ENCODE results near the gene LCN1. TPM values are rescaled to one million over a fixed set of nuclear protein-coding genes. Genes with fewer than 3 reads are reported as not detected.

Gene LCN1
- polyA plus RNA-seq, 1 donor (not counting 4 experiments of a cell fraction or from before 2014, with no cell fraction given), result not detected

DNA sequence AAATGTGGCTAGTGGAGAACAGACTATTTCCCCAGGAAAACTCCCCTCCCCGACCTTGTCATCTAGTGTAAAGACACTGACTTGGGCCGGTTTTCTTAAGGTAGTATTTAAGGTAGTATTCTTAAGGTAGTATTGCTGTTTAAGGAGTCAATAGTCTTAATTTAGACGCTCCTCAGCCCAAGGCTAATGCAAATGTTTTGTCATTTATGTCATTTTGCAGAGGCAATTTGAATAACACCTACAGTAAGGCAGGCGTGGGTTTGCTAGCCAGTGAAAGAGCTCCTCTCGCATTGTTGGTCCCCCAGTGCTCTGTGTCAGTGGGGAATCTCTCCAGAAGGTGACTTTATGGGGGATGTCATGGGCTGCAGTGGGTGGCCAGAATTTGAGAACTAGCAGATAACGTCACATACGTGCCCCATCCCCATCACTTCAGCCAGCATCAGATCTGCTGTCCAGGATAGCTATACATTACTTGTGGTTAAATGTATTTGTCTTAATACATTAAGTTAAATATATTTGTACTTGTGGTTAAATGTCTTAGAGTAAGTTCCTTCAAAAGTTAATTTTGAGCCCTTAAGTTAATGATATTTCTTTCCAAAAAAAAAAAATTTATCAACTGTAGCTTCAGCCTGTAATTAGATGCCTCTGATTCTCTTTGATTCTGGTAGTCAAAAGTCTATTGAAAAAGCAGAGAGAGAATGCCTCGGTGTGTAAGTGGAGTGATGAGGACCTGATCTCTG is 39.1 kb upstream of the LCN1 start:
- Histone ChIP-seq H3K9me3 (ENCODE audit: control insufficient read depth, low read depth, low read length) (no peaks in the 10 kb centered on the region), H3K27ac (ENCODE audit: control insufficient read depth, insufficient read depth, low read length) (no peak overlapping the region), H3K27me3 (ENCODE audit: control insufficient read depth, extremely low read depth, insufficient read depth, low read length) (no peaks in the 10 kb centered on the region), H3K9me1 (ENCODE audit: control insufficient read depth, extremely low read depth, insufficient read depth, low read length) (no peaks in the 10 kb centered on the region), H3K4me2 (ENCODE audit: control insufficient read depth, extremely low read depth, insufficient read depth, low read depth, low read length) (no peak overlapping the region), H4K20me1 (ENCODE audit: control insufficient read depth, extremely low read depth, insufficient read depth, low read length) (no peaks in the 10 kb centered on the region), H3K4me1 (ENCODE audit: control insufficient read depth, extremely low read depth, insufficient read depth, low read length) (peaks cover 7% of the 10 kb centered on the region), H3K4me3 (ENCODE audit: control insufficient read depth in 2 of 3, extremely low read depth in 1 of 3, insufficient read depth in 2 of 3, low read depth in 1 of 3, low read length in 3 of 3) (no peak overlapping the region), H3K79me2 (ENCODE audit: control insufficient read depth, insufficient read depth, low read length) (peaks cover 4% of the 10 kb centered on the region), H3K9ac (ENCODE audit: control insufficient read depth, extremely low read depth, insufficient read depth, low read length) (no peak overlapping the region), H3K36me3 (ENCODE audit: control insufficient read depth in 2 of 2, extremely low read depth in 1 of 2, insufficient read depth in 2 of 2, low read length in 2 of 2) (peaks cover 3 to 11% of the 10 kb centered on the region in 2 experiments), H2AFZ (ENCODE audit: control insufficient read depth, low read length) (no peak overlapping the region)
- no peak for DNase-seq (ENCODE audit: low read depth, low spot score)
- FAIRE-seq, result no peak
- TF ChIP-seq EZH2 (IDR thresholded peaks at IDR 0.05; ENCODE audit: low read length), result no peak
- TF ChIP-seq, protein P1, sequence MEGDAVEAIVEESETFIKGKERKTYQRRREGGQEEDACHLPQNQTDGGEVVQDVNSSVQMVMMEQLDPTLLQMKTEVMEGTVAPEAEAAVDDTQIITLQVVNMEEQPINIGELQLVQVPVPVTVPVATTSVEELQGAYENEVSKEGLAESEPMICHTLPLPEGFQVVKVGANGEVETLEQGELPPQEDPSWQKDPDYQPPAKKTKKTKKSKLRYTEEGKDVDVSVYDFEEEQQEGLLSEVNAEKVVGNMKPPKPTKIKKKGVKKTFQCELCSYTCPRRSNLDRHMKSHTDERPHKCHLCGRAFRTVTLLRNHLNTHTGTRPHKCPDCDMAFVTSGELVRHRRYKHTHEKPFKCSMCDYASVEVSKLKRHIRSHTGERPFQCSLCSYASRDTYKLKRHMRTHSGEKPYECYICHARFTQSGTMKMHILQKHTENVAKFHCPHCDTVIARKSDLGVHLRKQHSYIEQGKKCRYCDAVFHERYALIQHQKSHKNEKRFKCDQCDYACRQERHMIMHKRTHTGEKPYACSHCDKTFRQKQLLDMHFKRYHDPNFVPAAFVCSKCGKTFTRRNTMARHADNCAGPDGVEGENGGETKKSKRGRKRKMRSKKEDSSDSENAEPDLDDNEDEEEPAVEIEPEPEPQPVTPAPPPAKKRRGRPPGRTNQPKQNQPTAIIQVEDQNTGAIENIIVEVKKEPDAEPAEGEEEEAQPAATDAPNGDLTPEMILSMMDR (optimal IDR thresholded peaks at IDR 0.05 in 1 of 3, IDR thresholded peaks at IDR 0.05 in 1 of 3, conservative IDR thresholded peaks at IDR 0.05 in 1 of 3; ENCODE audit: extremely low read depth in 1 of 3, insufficient read depth in 2 of 3, low read length in 3 of 3), result no peak
- dilution Hi-C loops (cut with MboI; ENCODE audit: extremely low pct_ligation_motif_present, low sequenced_read_pairs), result no loop called here

DNA sequence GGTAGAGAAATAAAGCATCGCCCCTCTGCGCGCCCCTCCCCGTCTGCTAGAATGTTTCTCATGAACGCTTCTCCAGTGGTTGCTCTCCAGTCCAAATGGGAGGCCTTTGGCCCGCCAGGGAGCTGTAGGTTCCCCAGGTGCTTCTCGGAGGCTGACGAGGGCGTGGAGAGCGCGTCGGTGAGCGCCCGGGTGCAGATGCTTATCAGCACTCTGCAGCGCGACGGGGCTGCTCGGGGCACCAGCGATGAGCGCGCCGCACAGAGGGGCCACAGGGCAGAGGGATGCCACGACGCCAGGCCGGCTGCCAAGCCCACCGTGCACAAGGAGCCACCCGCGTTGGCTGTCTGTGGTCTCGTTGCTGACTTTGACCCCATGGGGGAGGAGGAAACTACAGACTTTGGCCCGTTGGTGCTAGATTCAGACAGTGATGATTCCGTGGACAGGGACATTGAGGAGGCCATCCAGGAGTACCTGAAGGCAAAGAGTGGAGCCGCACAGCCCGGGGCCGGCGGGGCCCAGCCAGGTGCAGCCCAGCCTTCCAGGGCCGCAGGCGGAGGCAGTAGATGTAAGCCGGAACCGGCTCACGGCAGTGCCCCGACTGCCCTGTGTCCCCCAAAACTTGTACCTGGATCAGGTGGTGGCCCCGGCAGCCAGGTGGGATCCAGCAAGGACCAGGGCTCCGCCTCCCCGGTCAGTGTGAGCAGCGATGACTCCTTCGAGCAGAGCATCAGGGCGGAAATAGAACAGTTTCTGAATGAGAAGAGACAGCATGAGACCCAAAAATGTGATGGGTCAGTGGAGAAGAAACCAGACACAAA is 36.6 kb upstream of the LCN1 start:
- H3K36me3 ChIP-seq (ENCODE audit: control insufficient read depth in 2 of 2, extremely low read depth in 1 of 2, insufficient read depth in 2 of 2, low read length in 2 of 2), result peaks cover 5 to 12% of the 10 kb centered on the region in 2 experiments
- H3K27me3 ChIP-seq (ENCODE audit: control insufficient read depth, extremely low read depth, insufficient read depth, low read length), result no peaks in the 10 kb centered on the region
- H4K20me1 ChIP-seq (ENCODE audit: control insufficient read depth, extremely low read depth, insufficient read depth, low read length), result no peaks in the 10 kb centered on the region
- no peak for DNase-seq (ENCODE audit: low read depth, low spot score)
- TF ChIP-seq, protein P1 (optimal IDR thresholded peaks at IDR 0.05 in 1 of 3, IDR thresholded peaks at IDR 0.05 in 1 of 3, conservative IDR thresholded peaks at IDR 0.05 in 1 of 3; ENCODE audit: extremely low read depth in 1 of 3, insufficient read depth in 2 of 3, low read length in 3 of 3), result no peak
- TF ChIP-seq EZH2 (IDR thresholded peaks at IDR 0.05; ENCODE audit: low read length), result no peak
- H3K9me3 ChIP-seq (ENCODE audit: control insufficient read depth, low read depth, low read length), result no peaks in the 10 kb centered on the region
- H3K9ac ChIP-seq (ENCODE audit: control insufficient read depth, extremely low read depth, insufficient read depth, low read length), result no peak overlapping the region
- no peaks in the 10 kb centered on the region for H3K9me1 ChIP-seq (ENCODE audit: control insufficient read depth, extremely low read depth, insufficient read depth, low read length)
- H3K4me2 ChIP-seq (ENCODE audit: control insufficient read depth, extremely low read depth, insufficient read depth, low read depth, low read length), result no peak overlapping the region
- no peak overlapping the region for H3K27ac ChIP-seq (ENCODE audit: control insufficient read depth, insufficient read depth, low read length)
- H3K4me3 ChIP-seq (ENCODE audit: control insufficient read depth in 2 of 3, extremely low read depth in 1 of 3, insufficient read depth in 2 of 3, low read depth in 1 of 3, low read length in 3 of 3), result no peak overlapping the region
- dilution Hi-C loops (cut with MboI; ENCODE audit: extremely low pct_ligation_motif_present, low sequenced_read_pairs), result no loop called here
- peaks cover 4% of the 10 kb centered on the region for H3K79me2 ChIP-seq (ENCODE audit: control insufficient read depth, insufficient read depth, low read length)
- H3K4me1 ChIP-seq (ENCODE audit: control insufficient read depth, extremely low read depth, insufficient read depth, low read length), result peaks cover 7% of the 10 kb centered on the region
- FAIRE-seq, result no peak
- H2AFZ ChIP-seq (ENCODE audit: control insufficient read depth, low read length), result no peak overlapping the region
